ENCODE measurements around the gene TTLL9.

TTLL9 gene

GRCh38 chr20:31974296-31974695, 103.9 kb downstream of the TTLL9 start:
- H3K9me3 ChIP-seq (ENCODE audit: control insufficient read depth, low read length): no peaks in the 10 kb centered on the region

GRCh38 chr20:31974951-31975487, 104.6 kb downstream of the TTLL9 start:
- peaks cover 9% of the 10 kb centered on the region for H3K4me1 ChIP-seq
- no peak overlapping the region for H3K27ac ChIP-seq
- TF ChIP-seq, protein P1, sequence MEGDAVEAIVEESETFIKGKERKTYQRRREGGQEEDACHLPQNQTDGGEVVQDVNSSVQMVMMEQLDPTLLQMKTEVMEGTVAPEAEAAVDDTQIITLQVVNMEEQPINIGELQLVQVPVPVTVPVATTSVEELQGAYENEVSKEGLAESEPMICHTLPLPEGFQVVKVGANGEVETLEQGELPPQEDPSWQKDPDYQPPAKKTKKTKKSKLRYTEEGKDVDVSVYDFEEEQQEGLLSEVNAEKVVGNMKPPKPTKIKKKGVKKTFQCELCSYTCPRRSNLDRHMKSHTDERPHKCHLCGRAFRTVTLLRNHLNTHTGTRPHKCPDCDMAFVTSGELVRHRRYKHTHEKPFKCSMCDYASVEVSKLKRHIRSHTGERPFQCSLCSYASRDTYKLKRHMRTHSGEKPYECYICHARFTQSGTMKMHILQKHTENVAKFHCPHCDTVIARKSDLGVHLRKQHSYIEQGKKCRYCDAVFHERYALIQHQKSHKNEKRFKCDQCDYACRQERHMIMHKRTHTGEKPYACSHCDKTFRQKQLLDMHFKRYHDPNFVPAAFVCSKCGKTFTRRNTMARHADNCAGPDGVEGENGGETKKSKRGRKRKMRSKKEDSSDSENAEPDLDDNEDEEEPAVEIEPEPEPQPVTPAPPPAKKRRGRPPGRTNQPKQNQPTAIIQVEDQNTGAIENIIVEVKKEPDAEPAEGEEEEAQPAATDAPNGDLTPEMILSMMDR (IDR thresholded peaks at IDR 0.05): no peak
- H3K9ac ChIP-seq: no peak overlapping the region
- no peaks in the 10 kb centered on the region for H3K9me3 ChIP-seq (ENCODE audit: control insufficient read depth, low read length)
- no peak overlapping the region for H2AFZ ChIP-seq
- no peak overlapping the region for H3K4me2 ChIP-seq (ENCODE audit: low read length)
- H3K4me3 ChIP-seq (ENCODE audit: low read depth, low read length): no peak overlapping the region
- H3K27me3 ChIP-seq (ENCODE audit: control insufficient read depth, insufficient read depth, low read length): no peaks in the 10 kb centered on the region
- peaks cover 29% of the 10 kb centered on the region for H3K79me2 ChIP-seq
- no peaks in the 10 kb centered on the region for H3K36me3 ChIP-seq (ENCODE audit: control insufficient read depth, insufficient read depth, low read length)

More at GRCh38 chr20:31974296-31974695, 103.9 kb downstream of the TTLL9 start:
- Histone ChIP-seq H2AFZ (no peak overlapping the region), H3K36me3 (ENCODE audit: control insufficient read depth, insufficient read depth, low read length) (no peaks in the 10 kb centered on the region), H3K4me1 (peaks cover 12% of the 10 kb centered on the region), H3K79me2 (peaks cover 23% of the 10 kb centered on the region), H3K4me3 (ENCODE audit: low read depth, low read length) (no peak overlapping the region), H3K4me2 (ENCODE audit: low read length) (no peak overlapping the region), H3K9ac (no peak overlapping the region), H3K27ac (no peak overlapping the region), H3K27me3 (ENCODE audit: control insufficient read depth, insufficient read depth, low read length) (no peaks in the 10 kb centered on the region)
- TF ChIP-seq, protein P1 (IDR thresholded peaks at IDR 0.05): no peak

GRCh38 chr20:31975874-31976273, 105.4 kb downstream of the TTLL9 start:
- Histone ChIP-seq H3K79me2 (peaks cover 36% of the 10 kb centered on the region), H3K27me3 (ENCODE audit: control insufficient read depth, insufficient read depth, low read length) (no peaks in the 10 kb centered on the region), H3K4me2 (ENCODE audit: low read length) (no peak overlapping the region), H3K4me1 (peaks cover 5% of the 10 kb centered on the region), H3K36me3 (ENCODE audit: control insufficient read depth, insufficient read depth, low read length) (no peaks in the 10 kb centered on the region), H3K27ac (no peak overlapping the region), H2AFZ (no peak overlapping the region), H3K4me3 (ENCODE audit: low read depth, low read length) (no peak overlapping the region), H3K9me3 (ENCODE audit: control insufficient read depth, low read length) (no peaks in the 10 kb centered on the region), H3K9ac (no peak overlapping the region)
- TF ChIP-seq, protein P1 (IDR thresholded peaks at IDR 0.05): no peak

DNA sequence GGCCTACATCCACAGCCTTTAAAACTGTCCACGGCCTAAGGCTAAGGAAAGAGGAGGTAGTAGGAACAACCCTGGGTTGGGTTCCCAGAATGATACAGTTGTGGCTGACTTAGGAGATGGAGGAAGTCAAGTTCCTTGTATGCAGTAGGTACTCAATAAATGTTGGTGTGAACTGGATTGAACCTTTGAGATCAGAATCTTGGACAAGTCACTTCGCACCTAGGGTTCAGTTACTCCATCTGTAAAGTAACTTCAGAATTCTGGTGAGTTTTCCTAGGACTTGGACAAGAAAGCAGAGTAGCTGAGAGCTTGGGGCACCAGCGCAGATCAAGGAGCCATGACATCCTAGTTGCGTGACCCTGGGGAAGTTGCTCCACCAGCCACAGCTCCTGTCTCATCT, 106.6 kb downstream of the TTLL9 start:
- Histone ChIP-seq H2AFZ (no peak overlapping the region), H3K9me3 (ENCODE audit: control insufficient read depth, low read length) (no peaks in the 10 kb centered on the region), H3K79me2 (peaks cover 37% of the 10 kb centered on the region), H3K4me2 (ENCODE audit: low read length) (no peak overlapping the region), H3K9ac (no peak overlapping the region), H3K27ac (no peak overlapping the region), H3K4me3 (ENCODE audit: low read depth, low read length) (no peak overlapping the region), H3K4me1 (no peaks in the 10 kb centered on the region), H3K36me3 (ENCODE audit: control insufficient read depth, insufficient read depth, low read length) (no peaks in the 10 kb centered on the region), H3K27me3 (ENCODE audit: control insufficient read depth, insufficient read depth, low read length) (no peaks in the 10 kb centered on the region)
- TF ChIP-seq, protein P1 (IDR thresholded peaks at IDR 0.05): no peak

GRCh38 chr20:31979713-31980426, 109.4 kb downstream of the TTLL9 start:
- no peak overlapping the region for H2AFZ ChIP-seq
- H3K9ac ChIP-seq: no peak overlapping the region
- no peak overlapping the region for H3K27ac ChIP-seq
- H3K36me3 ChIP-seq (ENCODE audit: control insufficient read depth, insufficient read depth, low read length): no peaks in the 10 kb centered on the region
- no peaks in the 10 kb centered on the region for H3K4me1 ChIP-seq
- H3K4me2 ChIP-seq (ENCODE audit: low read length): no peak overlapping the region
- TF ChIP-seq, protein P1 (IDR thresholded peaks at IDR 0.05): no peak
- peaks cover 40% of the 10 kb centered on the region for H3K79me2 ChIP-seq
- no peaks in the 10 kb centered on the region for H3K9me3 ChIP-seq (ENCODE audit: control insufficient read depth, low read length)
- H3K27me3 ChIP-seq (ENCODE audit: control insufficient read depth, insufficient read depth, low read length): no peaks in the 10 kb centered on the region
- no peak overlapping the region for H3K4me3 ChIP-seq (ENCODE audit: low read depth, low read length)
